SU-DHL-6 (cell line): Measurements from ENCODE around the gene FBN3.

Experiments used
- H2AFZ ChIP-seq: fragments of 200-600 bp; sonication (generic); 2 replicates; pipeline ENCODE4 v1.6.1; 2014; ENCODE audit warnings: low read depth, mild to moderate bottlenecking, moderate library complexity, mixed read lengths, antibody characterized with exemption, low read length; ENCODE audit not compliant: severe bottlenecking
- H3F3A ChIP-seq: fragments of 200-600 bp; shearing (Covaris generic); 2 replicates; pipeline ENCODE4 v1.6.0; 2016; ENCODE audit warnings: antibody characterized with exemption, mild to moderate bottlenecking; ENCODE audit not compliant: insufficient read depth
- H3K27ac ChIP-seq: fragments of 200-600 bp; sonication (generic); 2 replicates; pipeline ENCODE4 v1.5.1; 2016; ENCODE audit warnings: low read depth, mild to moderate bottlenecking, low read length, moderate library complexity, mixed read lengths
- H3K27me3 ChIP-seq: fragments of 200-600 bp; sonication (generic), shearing (Covaris generic); 2 replicates; pipeline ENCODE4 v1.6.0; 2014; ENCODE audit warnings: mild to moderate bottlenecking, low read length
- H3K36me3 ChIP-seq: fragments of 200-600 bp; sonication (generic); 2 replicates; pipeline ENCODE4 v1.6.1; 2014; ENCODE audit warnings: mild to moderate bottlenecking, low read length, mixed read lengths
- H3K4me2 ChIP-seq: fragments of 300-600, 200-600 bp; shearing (Covaris generic), sonication (generic); 2 replicates; pipeline ENCODE4 v1.6.0; 2014; ENCODE audit warnings: low read length, low read depth, mild to moderate bottlenecking; ENCODE audit not compliant: poor library complexity, severe bottlenecking
- H3K4me3 ChIP-seq: fragments of 200-600 bp; sonication (generic); 2 replicates; pipeline ENCODE4 v1.5.1; 2014; ENCODE audit warnings: antibody characterized with exemption, low read length, mild to moderate bottlenecking, mixed read lengths; ENCODE audit not compliant: insufficient read depth, poor library complexity, severe bottlenecking
- H3K79me2 ChIP-seq: fragments of 200-600 bp; sonication (generic); 2 replicates; pipeline ENCODE4 v1.6.1; 2014; ENCODE audit warnings: mild to moderate bottlenecking, low read length, moderate library complexity; ENCODE audit not compliant: insufficient read depth
- H3K9ac ChIP-seq: fragments of 200-600 bp; sonication (generic); 2 replicates; pipeline ENCODE4 v1.7.0; 2014; ENCODE audit warnings: mild to moderate bottlenecking, low read length
- H3K9me2 ChIP-seq: fragments of 200-600 bp; sonication (generic); replicated peaks from 2 replicates; pipeline ENCODE4 v1.6.1; 2014; ENCODE audit warnings: low read length; ENCODE audit not compliant: insufficient read depth
- H3K9me3 ChIP-seq: fragments of 200-600 bp; sonication (generic); 2 replicates; pipeline ENCODE4 v1.6.1; 2014; ENCODE audit warnings: low read length, mixed read lengths; ENCODE audit not compliant: insufficient read depth
- H4K20me1 ChIP-seq: fragments of 200-600 bp; sonication (generic); 2 replicates; pipeline ENCODE4 v1.6.1; 2014; ENCODE audit warnings: low read depth, mild to moderate bottlenecking, antibody characterized with exemption, low read length, moderate library complexity, mixed read lengths
- CTCF ChIP-seq: fragments of 200-600 bp; sonication (generic); IDR thresholded peaks from one replicate; pipeline ENCODE4 v1.5.1; 2017; ENCODE audit warnings: antibody characterized with exemption, mild to moderate bottlenecking, low read length, moderate library complexity; ENCODE audit not compliant: insufficient read depth, poor library complexity, severe bottlenecking
- EZH2phosphoT487 ChIP-seq: fragments of 200-600 bp; sonication (generic), shearing (Covaris generic); conservative IDR thresholded peaks from 2 replicates; pipeline ENCODE4 v1.6.1; 2018; ENCODE audit warnings: mild to moderate bottlenecking, antibody characterized with exemption, low read length, moderate library complexity, mixed read lengths

The FBN3 gene

GRCh38 chr19:8126008-8126407 is 23.4 kb downstream of the FBN3 start:
- no peak overlapping the region for H2AFZ ChIP-seq
- no peak overlapping the region for H3K27ac ChIP-seq
- no peaks in the 10 kb centered on the region for H3F3A ChIP-seq
- no peak overlapping the region for H3K4me3 ChIP-seq
- H3K36me3 ChIP-seq, result no peaks in the 10 kb centered on the region
- no peaks in the 10 kb centered on the region for H3K79me2 ChIP-seq
- no peak overlapping the region for H3K4me2 ChIP-seq
- H3K9me2 ChIP-seq, result no peaks in the 10 kb centered on the region
- H3K27me3 ChIP-seq, result 0 out of 2 replicates have a peak, but pooled peaks cover 3% of the 10 kb centered on the region
- no peaks in the 10 kb centered on the region for H3K9me3 ChIP-seq
- H3K9ac ChIP-seq, result no peak overlapping the region
- H4K20me1 ChIP-seq, result no peaks in the 10 kb centered on the region
- TF ChIP-seq CTCF (no peak), EZH2phosphoT487 (no peak)

- no peaks in the 10 kb centered on the region for H3K9me3 ChIP-seq
- TF ChIP-seq EZH2phosphoT487 (no peak), CTCF (no peak)
- H3K4me3 ChIP-seq, result no peak overlapping the region
- H2AFZ ChIP-seq, result no peak overlapping the region
- no peaks in the 10 kb centered on the region for H3K79me2 ChIP-seq
- no peaks in the 10 kb centered on the region for H3K9me2 ChIP-seq
- H3K27ac ChIP-seq, result no peak overlapping the region
- no peak overlapping the region for H3K4me2 ChIP-seq
- H3K9ac ChIP-seq, result no peak overlapping the region
- 0 out of 2 replicates have a peak, but pooled peaks cover 2% of the 10 kb centered on the region for H3K27me3 ChIP-seq
- no peaks in the 10 kb centered on the region for H4K20me1 ChIP-seq
- no peaks in the 10 kb centered on the region for H3K36me3 ChIP-seq
- H3F3A ChIP-seq, result no peaks in the 10 kb centered on the region
Measured at GRCh38 chr19:8123683-8124082, 25.7 kb downstream of the FBN3 start.

GRCh38 chr19:8120636-8121480 is 28.5 kb downstream of the FBN3 start:
- Histone ChIP-seq H3K4me2 (no peak overlapping the region), H3K9me2 (no peaks in the 10 kb centered on the region), H4K20me1 (no peaks in the 10 kb centered on the region), H3K9me3 (no peaks in the 10 kb centered on the region), H3K27me3 (no peaks in the 10 kb centered on the region), H2AFZ (no peak overlapping the region), H3K4me3 (no peak overlapping the region), H3F3A (no peaks in the 10 kb centered on the region), H3K36me3 (no peaks in the 10 kb centered on the region), H3K79me2 (no peaks in the 10 kb centered on the region), H3K9ac (no peak overlapping the region), H3K27ac (no peak overlapping the region)
- TF ChIP-seq CTCF (no peak), EZH2phosphoT487 (no peak)
